Activated T-helper 1 cell treated with anti-CD3 and anti-CD28 coated beads, Interleukin-12 subunit alpha, Interleukin-12 subunit beta, Interleukin-2, Interleukin-4 antibody, amounts not matched to agents 30 ng/mL and 10 ng/mL and 1 ng/mL, durations not matched to agents 14 hours and 24 hours and 36 hours (primary cell): ENCODE data around the gene YKT6. TPM values are rescaled to one million over a fixed set of nuclear protein-coding genes. Genes with fewer than 3 reads are reported as not detected.

Experiments used
- DNase-seq: peaks from one replicate; pipeline ENCODE4 v3.0.0; 2021; ENCODE audit warnings: low spot score
- H3K27ac Mint-ChIP-seq: one replicate; pipeline ENCODE4 v1.8.0; 2021; ENCODE audit warnings: mild to moderate bottlenecking, mixed read lengths
- H3K27me3 Mint-ChIP-seq: one replicate; pipeline ENCODE4 v1.8.0; 2022; ENCODE audit warnings: mild to moderate bottlenecking, moderate library complexity, mixed read lengths; ENCODE audit not compliant: insufficient read depth
- H3K36me3 Mint-ChIP-seq: one replicate; pipeline ENCODE4 v1.8.0; 2021; ENCODE audit warnings: low read depth, mixed read lengths
- H3K4me1 Mint-ChIP-seq: one replicate; pipeline ENCODE4 v1.8.0; 2021; ENCODE audit warnings: low read depth, mixed read lengths
- H3K4me3 Mint-ChIP-seq: one replicate; pipeline ENCODE4 v1.8.0; 2021; ENCODE audit warnings: mild to moderate bottlenecking, moderate library complexity, mixed read lengths
- H3K9me3 Mint-ChIP-seq: one replicate; pipeline ENCODE4 v1.8.0; 2021; ENCODE audit warnings: mixed read lengths
- intact Hi-C: fragments of 100-400 bp; cut with micrococcal nuclease; formaldehyde crosslinking; loops from one replicate; pipeline ENCODE4 v1.15.1; 2024
- total RNA-seq: library from RNA; stranded (reverse); gene quantifications from 2 replicates; pipeline ENCODE4 v1.2.3, GENCODE V29; 2022

Gene YKT6
- total RNA-seq, 1 donor from 2014 or later, result 92.1 TPM

GRCh38 chr7:44211126-44211675 lies 10.4 kb downstream of the YKT6 start:
- peaks cover 49% of the 10 kb centered on the region for H3K36me3 Mint-ChIP-seq
- H3K4me1 Mint-ChIP-seq, result no peaks in the 10 kb centered on the region
- H3K27me3 Mint-ChIP-seq, result no peaks in the 10 kb centered on the region
- no peak for DNase-seq
- H3K4me3 Mint-ChIP-seq, result no peak overlapping the region
- no peaks in the 10 kb centered on the region for H3K9me3 Mint-ChIP-seq
- H3K27ac Mint-ChIP-seq, result no peak overlapping the region
- intact Hi-C loops, result no loop called here

GRCh38 chr7:44212018-44212417 lies 11.2 kb downstream of the YKT6 start:
- intact Hi-C loops, result no loop called here
- H3K36me3 Mint-ChIP-seq, result peaks cover 42% of the 10 kb centered on the region
- H3K9me3 Mint-ChIP-seq, result no peaks in the 10 kb centered on the region
- H3K4me3 Mint-ChIP-seq, result no peak overlapping the region
- DNase-seq, result no peak
- H3K27ac Mint-ChIP-seq, result no peak overlapping the region
- no peaks in the 10 kb centered on the region for H3K27me3 Mint-ChIP-seq
- H3K4me1 Mint-ChIP-seq, result no peaks in the 10 kb centered on the region

GRCh38 chr7:44212581-44213184 lies 11.9 kb downstream of the YKT6 start:
- H3K36me3 Mint-ChIP-seq, result peaks cover 40% of the 10 kb centered on the region

GRCh38 chr7:44213206-44213876 lies 12.6 kb downstream of the YKT6 start:
- intact Hi-C loops, result no loop called here
- Mint-ChIP-seq H3K27ac (no peak overlapping the region), H3K9me3 (no peaks in the 10 kb centered on the region), H3K4me3 (no peak overlapping the region), H3K36me3 (peaks cover 39% of the 10 kb centered on the region), H3K27me3 (no peaks in the 10 kb centered on the region), H3K4me1 (no peaks in the 10 kb centered on the region)
- no peak for DNase-seq

More at GRCh38 chr7:44212581-44213184, 11.9 kb downstream of the YKT6 start:
- DNase-seq, result no peak
- no peak overlapping the region for H3K4me3 Mint-ChIP-seq
- intact Hi-C loops, result no loop called here
- H3K27ac Mint-ChIP-seq, result no peak overlapping the region
- H3K27me3 Mint-ChIP-seq, result no peaks in the 10 kb centered on the region
- H3K4me1 Mint-ChIP-seq, result no peaks in the 10 kb centered on the region
- no peaks in the 10 kb centered on the region for H3K9me3 Mint-ChIP-seq

GRCh38 chr7:44213877-44214388 lies 13.2 kb downstream of the YKT6 start:
- no peaks in the 10 kb centered on the region for H3K27me3 Mint-ChIP-seq
- H3K4me3 Mint-ChIP-seq, result no peak overlapping the region
- H3K9me3 Mint-ChIP-seq, result no peaks in the 10 kb centered on the region
- H3K27ac Mint-ChIP-seq, result no peak overlapping the region
- DNase-seq, result no peak
- intact Hi-C loops, result no loop called here
- peaks cover 33% of the 10 kb centered on the region for H3K36me3 Mint-ChIP-seq
- H3K4me1 Mint-ChIP-seq, result no peaks in the 10 kb centered on the region

- Mint-ChIP-seq H3K9me3 (no peaks in the 10 kb centered on the region), H3K4me3 (no peak overlapping the region), H3K4me1 (no peaks in the 10 kb centered on the region), H3K27ac (no peak overlapping the region), H3K36me3 (peaks cover 23% of the 10 kb centered on the region), H3K27me3 (no peaks in the 10 kb centered on the region)
- no peak for DNase-seq
- intact Hi-C loops, result no loop called here
Observed at GRCh38 chr7:44215531-44215930, 14.8 kb downstream of the YKT6 start.

- intact Hi-C loops, result no loop called here
- no peak for DNase-seq
- Mint-ChIP-seq H3K27me3 (no peaks in the 10 kb centered on the region), H3K4me1 (no peaks in the 10 kb centered on the region), H3K36me3 (peaks cover 20% of the 10 kb centered on the region), H3K4me3 (no peak overlapping the region), H3K27ac (no peak overlapping the region), H3K9me3 (no peaks in the 10 kb centered on the region)
Observed at GRCh38 chr7:44216019-44216418, 15.2 kb downstream of the YKT6 start.

- peaks cover 16% of the 10 kb centered on the region for H3K36me3 Mint-ChIP-seq
- H3K27me3 Mint-ChIP-seq, result no peaks in the 10 kb centered on the region
- intact Hi-C loops, result no loop called here
- H3K4me1 Mint-ChIP-seq, result no peaks in the 10 kb centered on the region
- DNase-seq, result no peak
- no peak overlapping the region for H3K4me3 Mint-ChIP-seq
- no peaks in the 10 kb centered on the region for H3K9me3 Mint-ChIP-seq
- H3K27ac Mint-ChIP-seq, result no peak overlapping the region
Observed at GRCh38 chr7:44216521-44217222, 15.9 kb downstream of the YKT6 start.

- peaks cover 2% of the 10 kb centered on the region for H3K27me3 Mint-ChIP-seq
- intact Hi-C loops, result no loop called here
- peaks cover 12% of the 10 kb centered on the region for H3K36me3 Mint-ChIP-seq
- H3K27ac Mint-ChIP-seq, result no peak overlapping the region
- H3K4me1 Mint-ChIP-seq, result no peaks in the 10 kb centered on the region
- no peaks in the 10 kb centered on the region for H3K9me3 Mint-ChIP-seq
- no peak overlapping the region for H3K4me3 Mint-ChIP-seq
- DNase-seq, result no peak
Observed at GRCh38 chr7:44217223-44217714, 16.5 kb downstream of the YKT6 start.

- no peaks in the 10 kb centered on the region for H3K9me3 Mint-ChIP-seq
- H3K4me1 Mint-ChIP-seq, result no peaks in the 10 kb centered on the region
- no peak for DNase-seq
- intact Hi-C loops, result no loop called here
- H3K27ac Mint-ChIP-seq, result no peak overlapping the region
- no peak overlapping the region for H3K4me3 Mint-ChIP-seq
- peaks cover 2% of the 10 kb centered on the region for H3K27me3 Mint-ChIP-seq
- H3K36me3 Mint-ChIP-seq, result peaks cover 6% of the 10 kb centered on the region
Observed at GRCh38 chr7:44217852-44218402, 17.1 kb downstream of the YKT6 start.

GRCh38 chr7:44218418-44219201 lies 17.8 kb downstream of the YKT6 start:
- H3K9me3 Mint-ChIP-seq, result no peaks in the 10 kb centered on the region
- H3K36me3 Mint-ChIP-seq, result peaks cover 6% of the 10 kb centered on the region
- DNase-seq, result no peak
- H3K27me3 Mint-ChIP-seq, result peaks cover 2% of the 10 kb centered on the region
- H3K27ac Mint-ChIP-seq, result no peak overlapping the region
- H3K4me1 Mint-ChIP-seq, result no peaks in the 10 kb centered on the region
- intact Hi-C loops, result no loop called here
- H3K4me3 Mint-ChIP-seq, result no peak overlapping the region

GRCh38 chr7:44219371-44220045 lies 18.7 kb downstream of the YKT6 start:
- Mint-ChIP-seq H3K4me1 (no peaks in the 10 kb centered on the region), H3K36me3 (peaks cover under 1% of the 10 kb centered on the region), H3K4me3 (no peak overlapping the region), H3K27ac (no peak overlapping the region), H3K9me3 (no peaks in the 10 kb centered on the region), H3K27me3 (peaks cover 2% of the 10 kb centered on the region)
- intact Hi-C loops, result no loop called here
- DNase-seq, result no peak
